Measurements from ENCODE around the gene TBC1D28.
"Not testable (repeated sequence)": the region's sequence is repeated elsewhere in the genome, so short reads cannot be mapped to it uniquely, and the experiment has no call there.

DNA sequence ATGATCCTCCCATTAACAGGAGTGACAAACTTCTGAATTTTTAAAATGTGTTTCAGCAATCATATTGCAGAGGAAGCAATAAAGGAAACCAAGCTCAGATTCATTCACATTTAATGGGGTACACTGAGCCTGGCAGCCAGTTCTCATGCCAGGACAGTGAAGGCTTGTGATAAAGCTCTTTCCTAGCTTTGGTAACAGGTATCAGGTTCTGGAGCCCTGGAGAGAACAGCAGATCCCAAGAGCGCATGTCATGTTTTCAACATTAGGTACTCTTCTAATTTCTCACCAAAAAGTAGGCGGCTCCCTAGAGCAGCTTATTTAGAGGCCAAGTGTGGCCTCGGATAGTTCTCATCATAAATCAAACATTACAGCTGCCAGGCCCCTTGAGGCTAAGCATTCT lies 23.3 kb upstream of the TBC1D28 start:
- not testable (repeated sequence) for TF ChIP-seq CSDC2 (CRISPR knock-in tag; IDR thresholded peaks at IDR 0.05); PATZ1 (CRISPR knock-in tag; IDR thresholded peaks at IDR 0.05; ENCODE audit: borderline replicate concordance); CSRNP3 (CRISPR knock-in tag; IDR thresholded peaks at IDR 0.05); ZNF8 (CRISPR knock-in tag; IDR thresholded peaks at IDR 0.05); CREB5 (CRISPR knock-in tag; IDR thresholded peaks at IDR 0.05; ENCODE audit: low read depth); PPARA (CRISPR knock-in tag; IDR thresholded peaks at IDR 0.05; ENCODE audit: borderline replicate concordance); TCF4 (CRISPR knock-in tag; IDR thresholded peaks at IDR 0.05; ENCODE audit: borderline replicate concordance); TOX (CRISPR knock-in tag; IDR thresholded peaks at IDR 0.05; ENCODE audit: borderline replicate concordance); ISL1 (CRISPR knock-in tag; IDR thresholded peaks at IDR 0.05)

Data from SK-N-SH treated with all-trans-retinoic acid at 6 μM for 48 hours (cell line).